SK-N-SH (cell line): ENCODE measurements around the gene LRRC32. TPM values are rescaled to one million over a fixed set of nuclear protein-coding genes. Genes with fewer than 3 reads are reported as not detected.

Experiments used
- CTCF ChIA-PET: fragments of 300-600, 350-600 bp; formaldehyde crosslinking; extraction: SDS; loops from one replicate; lab custom pipeline; 2021; lab: Yijun Ruan, JAX
- POLR2A ChIA-PET: fragments of 350-600 bp; sonication (Branson Sonifier 250); formaldehyde crosslinking; extraction: SDS; loops from one replicate; lab custom pipeline; 2020; ENCODE audit warnings: antibody characterized with exemption, inconsistent platforms; lab: Yijun Ruan, JAX
- DNase-seq: peaks from one replicate; pipeline ENCODE4 v3.0.0; 2012
- H2AFZ ChIP-seq: fragments of 200-600 bp; sonication (generic); 2 replicates; pipeline ENCODE4 v1.8.1; 2016; ENCODE audit warnings: antibody characterized with exemption, mild to moderate bottlenecking, low read depth
- H3F3A ChIP-seq: fragments of 200-600 bp; sonication (generic); replicated peaks from 2 replicates; pipeline ENCODE3; 2016; ENCODE audit warnings: antibody characterized with exemption, mild to moderate bottlenecking; ENCODE audit not compliant: insufficient read depth
- H3K27ac ChIP-seq, 2 experiments: fragments of 200-500 bp in 1 of 2; fragments of 200-600 bp in 1 of 2; sonication (Bioruptor generic) in 1 of 2; sonication (generic), shearing (Covaris generic) in 1 of 2; 2 replicates each; pipeline versions ENCODE4 v1.5.1 to v1.6.1; 2014 to 2016; ENCODE audit warnings: low read depth in 2 of 2, inconsistent platforms in 1 of 2, low read length in 1 of 2, mild to moderate bottlenecking in 1 of 2, mixed read lengths in 1 of 2
- H3K27me3 ChIP-seq: fragments of 200-600 bp; sonication (generic), shearing (Covaris generic); 2 replicates; pipeline ENCODE4 v1.6.1; 2016; ENCODE audit warnings: mixed run types; ENCODE audit not compliant: insufficient read depth
- H3K36me3 ChIP-seq, 2 experiments: fragments of 200-500 bp in 1 of 2; fragments of 200-600 bp in 1 of 2; sonication (Bioruptor generic) in 1 of 2; sonication (generic) in 1 of 2; replicated peaks in 1 of 2; 2 replicates each; pipeline versions ENCODE3 to v1.5.1; 2014 to 2016; ENCODE audit warnings: low read length in 1 of 2, mild to moderate bottlenecking in 1 of 2; ENCODE audit not compliant: insufficient read depth in 2 of 2, control insufficient read depth in 1 of 2
- H3K4me1 ChIP-seq, 2 experiments: fragments of 200-500 bp in 1 of 2; fragments of 200-600 bp in 1 of 2; sonication (Bioruptor generic) in 1 of 2; sonication (generic), shearing (Covaris generic) in 1 of 2; 2 replicates each; pipeline versions ENCODE4 v1.5.1 to v1.6.1; 2014 to 2016; ENCODE audit warnings: low read depth in 1 of 2, low read length in 1 of 2, mixed run types in 1 of 2; ENCODE audit not compliant: insufficient read depth in 2 of 2, control insufficient read depth in 1 of 2
- H3K4me2 ChIP-seq: fragments of 200-600 bp; sonication (generic), shearing (Covaris generic); 2 replicates; pipeline ENCODE4 v1.6.1; 2017; ENCODE audit warnings: mixed run types
- H3K4me3 ChIP-seq, 2 experiments: fragments of 200-500 bp in 1 of 2; fragments of 200-600 bp in 1 of 2; sonication (Bioruptor generic) in 1 of 2; sonication (generic), shearing (Covaris generic) in 1 of 2; 2 replicates each; pipeline versions ENCODE4 v1.5.1 to v1.8.1; 2014 to 2016; ENCODE audit warnings: low read depth in 2 of 2, inconsistent platforms in 1 of 2, low read length in 1 of 2, mild to moderate bottlenecking in 1 of 2, mixed read lengths in 1 of 2, moderate library complexity in 1 of 2
- H3K79me2 ChIP-seq: fragments of 200-600 bp; sonication (generic); 2 replicates; pipeline ENCODE4 v1.8.1; 2017; ENCODE audit warnings: mild to moderate bottlenecking; ENCODE audit not compliant: insufficient read depth
- H3K9ac ChIP-seq: fragments of 200-600 bp; sonication (generic); 2 replicates; pipeline ENCODE4 v1.6.1; 2017; ENCODE audit warnings: mixed run types
- H3K9me2 ChIP-seq: fragments of 200-600 bp; sonication (generic); 2 replicates; pipeline ENCODE4 v1.6.1; 2017; ENCODE audit warnings: mixed run types
- H3K9me3 ChIP-seq: fragments of 200-600 bp; sonication (generic); 2 replicates; pipeline ENCODE4 v1.6.1; 2017; ENCODE audit warnings: mixed run types, mild to moderate bottlenecking, moderate library complexity
- H4K20me1 ChIP-seq: fragments of 200-600 bp; sonication (generic); 2 replicates; pipeline ENCODE4 v1.6.1; 2017; ENCODE audit warnings: mild to moderate bottlenecking, mixed run types; ENCODE audit not compliant: insufficient read depth
- ELF1 ChIP-seq: IDR thresholded peaks from 2 replicates; pipeline ENCODE4 v1.4.0; 2012
- EP300 ChIP-seq, 2 experiments: IDR thresholded peaks; 2 replicates each; pipeline versions ENCODE4 v1.4.0 to v1.6.1; 2012; ENCODE audit warnings: borderline replicate concordance in 1 of 2, low read depth in 1 of 2, low read length in 1 of 2
- FOXJ3 ChIP-seq: sonication (generic); formaldehyde crosslinking; IDR thresholded peaks from 2 replicates; pipeline ENCODE4 v1.5.1; 2020; ENCODE audit warnings: mild to moderate bottlenecking, missing genetic modification reagents
- GATA2 ChIP-seq: sonication (generic); formaldehyde crosslinking; IDR thresholded peaks from 2 replicates; pipeline ENCODE4 v1.5.0; 2020; ENCODE audit warnings: mild to moderate bottlenecking, missing genetic modification reagents
- IRF3 ChIP-seq: fragments of 150-350 bp; IDR thresholded peaks from 2 replicates; pipeline ENCODE4 v1.6.1; 2016; ENCODE audit warnings: mild to moderate bottlenecking, low read depth, low read length
- MAX ChIP-seq: IDR thresholded peaks from 2 replicates; pipeline ENCODE4 v1.4.0; 2012; ENCODE audit warnings: low read depth
- MEF2A ChIP-seq: IDR thresholded peaks from 2 replicates; pipeline ENCODE4 v1.4.0; 2012; ENCODE audit warnings: low read depth, borderline replicate concordance
- MXI1 ChIP-seq: IDR thresholded peaks from 2 replicates; pipeline ENCODE4 v1.6.1; 2012; ENCODE audit warnings: mild to moderate bottlenecking, low read depth, low read length, improper control_type of control experiment
- NRF1 ChIP-seq: IDR thresholded peaks from 2 replicates; pipeline ENCODE4 v1.6.1; 2012; ENCODE audit warnings: low read depth, mild to moderate bottlenecking, low read length
- PBX3 ChIP-seq: IDR thresholded peaks from 2 replicates; pipeline ENCODE4; 2012
- RAD21 ChIP-seq: IDR thresholded peaks from 2 replicates; pipeline ENCODE4 v1.6.1; 2012; ENCODE audit warnings: mild to moderate bottlenecking, low read length
- RXRA ChIP-seq: IDR thresholded peaks from 2 replicates; pipeline ENCODE4 v1.4.0; 2012; ENCODE audit warnings: low read depth, mild to moderate bottlenecking, borderline replicate concordance
- SMC3 ChIP-seq: IDR thresholded peaks from 2 replicates; pipeline ENCODE4 v1.6.1; 2012; ENCODE audit warnings: low read depth, low read length, improper control_type of control experiment
- TAF1 ChIP-seq: IDR thresholded peaks from 2 replicates; pipeline ENCODE4 v1.6.1; 2012; ENCODE audit warnings: low read depth, mild to moderate bottlenecking, low read length, moderate library complexity, borderline replicate concordance
- TCF12 ChIP-seq: IDR thresholded peaks from 2 replicates; pipeline ENCODE4 v1.4.0; 2012
- TEAD4 ChIP-seq: IDR thresholded peaks from 2 replicates; pipeline ENCODE4 v1.4.0; 2012; ENCODE audit warnings: mild to moderate bottlenecking, borderline replicate concordance; ENCODE audit not compliant: insufficient read depth
- WGBS: methylation state at CpG from one replicate; pipeline ENCODE4 v1.1.6; 2017; ENCODE audit warnings: low lambda C conversion rate; 5-methylcytosine and 5-hydroxymethylcytosine counted together
- polyA plus RNA-seq, 3 experiments: library from polyadenylated mRNA; depleted of rRNA; stranded (reverse); fragments of >200 nt; gene quantifications; 2 replicates each; pipeline ENCODE4 v1.2.3, GENCODE V29; 2012
- TF ChIP-seq, protein P1 (sequence below): fragments of 200-600 bp; sonication (generic); IDR thresholded peaks from 2 replicates; pipeline ENCODE4 v1.6.1; 2017; ENCODE audit warnings: antibody characterized with exemption, mild to moderate bottlenecking, moderate library complexity
- TF ChIP-seq, protein P2 (sequence below): IDR thresholded peaks from 2 replicates; pipeline ENCODE4 v1.6.1; 2012; ENCODE audit warnings: mild to moderate bottlenecking, low read depth, low read length, moderate library complexity

Gene LRRC32
- polyA plus RNA-seq, 1 of the 3 experiments (the other 2 are of a cell fraction) = 0.43 TPM

GRCh38 chr11:76691655-76692054, 21.1 kb upstream of the LRRC32 start:
- 71% methylated on average over 1 of the region's 1 CpG for WGBS
- ChIA-PET CTCF (interaction anchor here (0.9 to 1.7 kb wide), 5 partner anchors 10 to 472 kb away, joined by 3 to 7 read pairs (median 5); no protein-coding TSS in a partner anchor), POLR2A (no interaction called here)
- no peaks in the 10 kb centered on the region for H3K9me2 ChIP-seq
- no peaks in the 10 kb centered on the region for H3K79me2 ChIP-seq
- no peak overlapping the region for H3K4me3 ChIP-seq
- H3K27ac ChIP-seq = no peak overlapping the region
- no peak for TF ChIP-seq TAF1
- TF ChIP-seq, protein P1, sequence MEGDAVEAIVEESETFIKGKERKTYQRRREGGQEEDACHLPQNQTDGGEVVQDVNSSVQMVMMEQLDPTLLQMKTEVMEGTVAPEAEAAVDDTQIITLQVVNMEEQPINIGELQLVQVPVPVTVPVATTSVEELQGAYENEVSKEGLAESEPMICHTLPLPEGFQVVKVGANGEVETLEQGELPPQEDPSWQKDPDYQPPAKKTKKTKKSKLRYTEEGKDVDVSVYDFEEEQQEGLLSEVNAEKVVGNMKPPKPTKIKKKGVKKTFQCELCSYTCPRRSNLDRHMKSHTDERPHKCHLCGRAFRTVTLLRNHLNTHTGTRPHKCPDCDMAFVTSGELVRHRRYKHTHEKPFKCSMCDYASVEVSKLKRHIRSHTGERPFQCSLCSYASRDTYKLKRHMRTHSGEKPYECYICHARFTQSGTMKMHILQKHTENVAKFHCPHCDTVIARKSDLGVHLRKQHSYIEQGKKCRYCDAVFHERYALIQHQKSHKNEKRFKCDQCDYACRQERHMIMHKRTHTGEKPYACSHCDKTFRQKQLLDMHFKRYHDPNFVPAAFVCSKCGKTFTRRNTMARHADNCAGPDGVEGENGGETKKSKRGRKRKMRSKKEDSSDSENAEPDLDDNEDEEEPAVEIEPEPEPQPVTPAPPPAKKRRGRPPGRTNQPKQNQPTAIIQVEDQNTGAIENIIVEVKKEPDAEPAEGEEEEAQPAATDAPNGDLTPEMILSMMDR = no peak
- TF ChIP-seq FOXJ3 = no peak
- TF ChIP-seq GATA2 = no peak
- TF ChIP-seq NRF1 = no peak
- no peak for TF ChIP-seq RAD21
- no peak for TF ChIP-seq EP300 (IDR thresholded peaks at IDR 0.05; ENCODE audit: borderline replicate concordance in 1 of 2, low read depth in 1 of 2, low read length in 1 of 2)
- TF ChIP-seq, protein P2, sequence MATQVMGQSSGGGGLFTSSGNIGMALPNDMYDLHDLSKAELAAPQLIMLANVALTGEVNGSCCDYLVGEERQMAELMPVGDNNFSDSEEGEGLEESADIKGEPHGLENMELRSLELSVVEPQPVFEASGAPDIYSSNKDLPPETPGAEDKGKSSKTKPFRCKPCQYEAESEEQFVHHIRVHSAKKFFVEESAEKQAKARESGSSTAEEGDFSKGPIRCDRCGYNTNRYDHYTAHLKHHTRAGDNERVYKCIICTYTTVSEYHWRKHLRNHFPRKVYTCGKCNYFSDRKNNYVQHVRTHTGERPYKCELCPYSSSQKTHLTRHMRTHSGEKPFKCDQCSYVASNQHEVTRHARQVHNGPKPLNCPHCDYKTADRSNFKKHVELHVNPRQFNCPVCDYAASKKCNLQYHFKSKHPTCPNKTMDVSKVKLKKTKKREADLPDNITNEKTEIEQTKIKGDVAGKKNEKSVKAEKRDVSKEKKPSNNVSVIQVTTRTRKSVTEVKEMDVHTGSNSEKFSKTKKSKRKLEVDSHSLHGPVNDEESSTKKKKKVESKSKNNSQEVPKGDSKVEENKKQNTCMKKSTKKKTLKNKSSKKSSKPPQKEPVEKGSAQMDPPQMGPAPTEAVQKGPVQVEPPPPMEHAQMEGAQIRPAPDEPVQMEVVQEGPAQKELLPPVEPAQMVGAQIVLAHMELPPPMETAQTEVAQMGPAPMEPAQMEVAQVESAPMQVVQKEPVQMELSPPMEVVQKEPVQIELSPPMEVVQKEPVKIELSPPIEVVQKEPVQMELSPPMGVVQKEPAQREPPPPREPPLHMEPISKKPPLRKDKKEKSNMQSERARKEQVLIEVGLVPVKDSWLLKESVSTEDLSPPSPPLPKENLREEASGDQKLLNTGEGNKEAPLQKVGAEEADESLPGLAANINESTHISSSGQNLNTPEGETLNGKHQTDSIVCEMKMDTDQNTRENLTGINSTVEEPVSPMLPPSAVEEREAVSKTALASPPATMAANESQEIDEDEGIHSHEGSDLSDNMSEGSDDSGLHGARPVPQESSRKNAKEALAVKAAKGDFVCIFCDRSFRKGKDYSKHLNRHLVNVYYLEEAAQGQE = no peak
- TF ChIP-seq TEAD4 = no peak
- no peak for TF ChIP-seq ELF1
- TF ChIP-seq SMC3 = no peak
- TF ChIP-seq PBX3 = no peak
- TF ChIP-seq TCF12 = no peak
- no peak for TF ChIP-seq MAX
- no peak for TF ChIP-seq IRF3
- no peak for TF ChIP-seq MXI1
- no peak for TF ChIP-seq RXRA
- no peak for TF ChIP-seq MEF2A
- no peak overlapping the region for H3K4me2 ChIP-seq
- DNase-seq = no peak
- H4K20me1 ChIP-seq = no peaks in the 10 kb centered on the region
- no peaks in the 10 kb centered on the region for H3F3A ChIP-seq
- no peaks in the 10 kb centered on the region for H3K9me3 ChIP-seq
- no peak overlapping the region for H2AFZ ChIP-seq
- no peaks in the 10 kb centered on the region for H3K27me3 ChIP-seq
- no peaks in the 10 kb centered on the region for H3K4me1 ChIP-seq
- H3K9ac ChIP-seq = no peak overlapping the region
- H3K36me3 ChIP-seq = no peaks in the 10 kb centered on the region
